HUDEP-2 (cell line): Measurements from ENCODE around the gene ENTREP3.

Source experiments
- DNase-seq, 76 experiments: peaks; one replicate each; lab custom pipeline; 2025; ENCODE audit not compliant: unreplicated experiment in 76 of 76; lab: John Stamatoyannopoulos, UW

Gene ENTREP3

GRCh38 chr1:155279268-155279667 lies 24.0 kb upstream of the ENTREP3 start:
- DNase-seq = no peak

- no peak for DNase-seq
Measured at GRCh38 chr1:155278689-155279160, 23.4 kb upstream of the ENTREP3 start.

DNA sequence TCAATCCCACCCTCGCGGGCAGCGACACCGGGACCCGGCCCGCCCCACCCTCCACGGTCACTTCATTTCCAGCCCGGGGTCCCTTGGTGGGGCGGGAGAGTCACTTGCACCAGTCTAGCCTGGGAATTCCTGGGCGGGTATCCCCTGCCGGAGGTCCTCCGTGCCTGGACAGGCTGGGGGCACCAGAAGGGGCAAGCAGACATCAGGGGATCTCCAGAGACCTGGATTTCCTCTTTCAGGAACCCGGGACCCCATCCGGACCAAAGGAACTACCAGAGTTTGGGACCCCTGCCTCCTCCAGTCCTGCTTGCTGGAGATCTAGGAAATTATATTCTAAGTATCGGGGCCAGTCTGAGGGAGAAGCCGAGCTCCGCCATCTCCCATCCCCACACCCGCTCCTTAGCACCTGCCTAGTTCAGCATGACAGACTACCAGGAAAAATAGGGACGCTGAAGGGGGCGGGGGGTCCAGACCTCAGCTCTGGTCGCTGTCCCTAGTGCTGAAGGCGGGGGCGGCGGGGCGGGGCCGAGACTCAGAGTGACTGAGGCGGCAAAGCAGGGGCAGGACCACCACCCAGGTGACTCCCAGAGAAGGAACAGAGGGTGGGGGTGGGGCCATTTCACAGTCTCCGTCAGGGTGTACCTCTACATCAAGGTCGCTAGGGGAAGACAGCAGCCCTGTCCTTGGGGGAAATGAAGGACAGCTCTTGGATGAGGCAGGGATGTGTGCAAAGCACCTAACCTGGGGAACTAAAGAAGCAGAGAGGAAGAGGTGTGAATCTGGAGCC lies 22.8 kb upstream of the ENTREP3 start:
- DNase-seq = peak in 34 of 76 experiments; percentile 11 to 66 (median 39)

GRCh38 chr1:155277070-155277901 lies 22.0 kb upstream of the ENTREP3 start, which contains the start of gene HCN3:
TSS of gene HCN3 (plus strand) at chr1:155277463. CDS start at chr1:155277591, 128 bp downstream.
- DNase-seq = peak in 74 of 76 experiments; percentile 29 to 98 (median 95)

DNA sequence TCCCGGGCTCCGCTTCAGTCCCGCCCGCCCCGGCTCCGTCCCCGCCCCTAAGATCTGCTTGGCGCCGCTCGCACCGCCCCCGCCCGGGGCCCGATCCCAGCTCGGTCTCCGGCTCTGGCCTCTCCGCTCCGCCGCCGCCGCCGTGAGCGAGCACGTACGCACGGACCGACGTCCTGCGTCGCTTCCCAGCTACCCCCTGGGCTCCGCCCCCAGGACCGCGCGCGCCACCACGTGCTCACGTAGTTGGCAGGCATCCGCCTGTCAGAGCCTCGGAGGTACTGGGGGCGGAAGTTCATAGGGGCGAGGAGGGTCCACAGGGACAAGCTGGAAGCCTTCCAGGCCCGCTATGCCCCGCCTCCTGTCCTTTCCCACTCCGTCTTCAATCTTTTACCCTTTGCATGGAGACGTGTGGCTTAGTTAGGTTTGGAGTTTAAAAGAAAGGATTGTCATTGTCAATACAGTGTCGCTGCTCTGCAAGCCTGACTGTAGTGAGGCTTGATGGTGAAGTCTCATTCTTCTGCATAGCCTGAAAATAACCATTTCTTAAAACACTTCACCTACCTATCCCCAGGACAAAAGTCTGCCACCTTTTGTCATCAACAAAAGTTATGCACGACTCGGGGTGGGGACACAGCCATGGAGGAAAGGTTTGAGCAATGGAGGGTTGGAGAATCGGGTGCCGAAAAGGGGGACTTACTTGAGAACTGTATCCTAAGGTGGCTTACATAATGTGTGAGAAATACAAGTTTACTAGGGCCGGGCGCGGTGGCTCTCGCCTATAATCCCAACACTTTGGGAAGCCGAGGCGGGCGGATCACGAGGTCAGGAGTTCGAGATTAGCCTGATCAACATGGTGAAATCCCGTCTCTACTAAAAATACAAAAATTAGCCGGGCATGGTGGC lies 18.3 kb upstream of the ENTREP3 start, which contains the start of gene CLK2:
CLK2 (minus strand) TSS at position 162 of the 903 bp plus-strand sequence. CDS start 2,527 bp downstream, outside the sequence.
- peak in 75 of 76 experiments; percentile 47 to 96 (median 91) for DNase-seq

- DNase-seq = peak in 11 of 76 experiments; percentile 44 to 62 (median 52)
Measured at GRCh38 chr1:155272466-155273342, 17.4 kb upstream of the ENTREP3 start.

DNA sequence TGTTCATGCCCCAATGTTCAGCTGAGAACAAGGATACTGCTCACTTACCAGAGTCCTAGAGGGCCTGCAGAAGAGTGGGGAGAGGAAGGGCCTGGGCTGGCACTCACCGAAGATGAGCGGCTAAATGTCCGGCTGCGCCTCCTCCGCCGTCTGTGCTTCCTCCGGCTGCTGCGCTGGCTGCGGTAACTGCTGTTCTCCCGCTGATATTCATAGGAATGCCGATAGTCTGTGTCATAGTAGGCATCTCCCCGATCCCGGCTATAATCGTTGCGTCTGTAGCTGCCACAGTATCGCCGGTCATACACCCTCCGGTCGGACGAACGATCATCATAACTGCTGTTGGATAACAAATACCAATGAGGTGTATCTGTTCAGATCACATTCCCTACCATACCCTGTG lies 14.1 kb upstream of the ENTREP3 start:
- DNase-seq = no peak

GRCh38 chr1:155268630-155269029 lies 13.3 kb upstream of the ENTREP3 start:
- no peak for DNase-seq

DNA sequence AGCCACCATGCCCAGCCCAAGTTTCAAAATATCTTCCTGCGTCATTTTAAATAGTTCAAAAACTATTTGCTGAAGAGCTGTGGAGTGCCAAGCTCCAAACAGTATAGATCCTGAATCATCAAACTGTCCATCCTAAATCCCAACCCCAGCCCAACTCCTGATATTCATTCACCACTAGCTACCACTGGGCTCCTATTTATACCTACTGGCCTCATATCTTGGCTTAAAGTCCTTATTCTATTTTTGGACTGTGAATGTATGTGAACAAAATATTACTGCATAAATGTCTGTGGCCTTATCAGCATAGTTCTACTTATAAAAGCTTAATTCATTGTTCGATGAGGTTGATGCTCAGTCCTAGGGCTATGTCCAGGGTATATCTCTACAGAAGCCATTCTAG lies 12.1 kb upstream of the ENTREP3 start:
- DNase-seq = no peak

DNA sequence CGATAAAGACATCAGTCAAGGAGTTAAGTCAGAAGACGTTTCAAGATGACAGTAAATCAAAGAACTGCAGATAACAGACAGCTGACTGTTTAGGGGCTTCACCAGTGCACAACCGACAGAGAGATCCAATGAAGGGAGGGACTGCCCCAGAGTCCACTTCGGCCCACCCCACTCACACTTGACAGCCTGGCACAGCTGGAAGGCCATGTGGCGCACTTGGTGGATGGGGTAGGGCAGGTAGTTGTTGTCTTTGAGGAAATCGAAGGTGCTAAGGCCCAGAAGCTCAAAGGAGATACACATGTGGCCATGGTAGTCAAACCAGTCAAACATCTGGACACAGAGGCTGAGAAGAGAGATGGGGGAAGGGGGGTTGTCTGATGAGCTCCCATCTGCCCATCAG lies 11.3 kb upstream of the ENTREP3 start:
- DNase-seq = no peak

GRCh38 chr1:155263067-155263466 lies 7.8 kb upstream of the ENTREP3 start:
- DNase-seq = no peak

- DNase-seq = peak in 74 of 76 experiments; percentile 39 to 96 (median 88)
Measured at GRCh38 chr1:155261852-155262673, 6.8 kb upstream of the ENTREP3 start, which contains the start of gene SCAMP3. TSS of gene SCAMP3 (minus strand) at chr1:155262360. CDS start at chr1:155262151, 209 bp downstream.

GRCh38 chr1:155261493-155261851 lies 6.2 kb upstream of the ENTREP3 start:
- peak in 1 of 76 experiments; percentile 34 for DNase-seq

DNA sequence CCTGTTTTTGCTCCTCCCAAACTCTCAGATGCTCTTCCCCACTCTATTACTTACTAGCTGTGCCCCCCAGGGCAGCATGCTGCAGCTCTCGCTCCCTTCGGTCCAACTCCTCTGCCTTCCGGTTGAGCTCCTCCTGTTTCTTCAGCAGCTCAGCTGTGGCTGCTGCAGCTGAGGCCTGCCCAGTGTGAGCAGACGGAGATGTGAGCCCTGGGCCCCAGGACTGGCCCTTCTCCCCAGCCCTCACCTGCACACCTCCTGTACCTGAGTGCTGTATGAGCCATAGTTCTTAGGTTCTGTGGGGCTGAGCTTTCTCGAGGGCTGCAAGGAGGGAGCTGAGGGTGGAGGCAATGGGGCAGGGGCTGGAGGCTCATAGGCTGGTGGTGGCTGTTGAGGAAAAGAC lies 5.0 kb upstream of the ENTREP3 start:
- no peak for DNase-seq

- DNase-seq = no peak
Measured at GRCh38 chr1:155256058-155256852, 972 bp upstream of the ENTREP3 start.

- no peak for DNase-seq
Measured at GRCh38 chr1:155254714-155255242, 505 bp downstream of the ENTREP3 start.

GRCh38 chr1:155254228-155254713 lies 1.0 kb downstream of the ENTREP3 start:
- DNase-seq = peak in 2 of 76 experiments; percentile 7 to 12
